ENCODE measurements around the gene TMEM74B.

- no peak for TF ChIP-seq CTCF (IDR thresholded peaks at IDR 0.05)
- TF ChIP-seq POLR2A (IDR thresholded peaks at IDR 0.05), result no peak
These were observed 1.6 kb downstream of the TMEM74B start for GRCh38 chr20:1183153-1183552.
